GM12878 (cell line): ENCODE measurements around the gene ANAPC7. TPM values are rescaled to one million over a fixed set of nuclear protein-coding genes. Genes with fewer than 3 reads are reported as not detected.

Experiments used
- ATAC-seq: fragments of 200-7000 bp; cut with Tn5 transposase; 3 replicates; pipeline ENCODE4 v1.9.1; 2020; ENCODE audit warnings: mild to moderate bottlenecking, moderate library complexity
- BruUV-seq: library from RNA; stranded (reverse); fragments of 400-500 nt; replicated peaks from 2 replicates; lab custom pipeline; 2021; lab: Mats Ljungman, UMichigan
- CTCF ChIA-PET: fragments of 300-600 bp; sonication (Branson Sonifier 250); formaldehyde crosslinking; extraction: SDS; loops from one replicate; lab custom pipeline; 2021; ENCODE audit warnings: inconsistent platforms; lab: Yijun Ruan, JAX
- POLR2A ChIA-PET: fragments of 350-600 bp; formaldehyde crosslinking; extraction: SDS; loops from one replicate; lab custom pipeline; 2021; ENCODE audit warnings: inconsistent platforms; lab: Charles Lee
- RAD21 ChIA-PET: fragments of 300-600 bp; sonication (Branson Sonifier 250); formaldehyde crosslinking; loops from one replicate; lab custom pipeline; 2023; ENCODE audit warnings: antibody characterized with exemption; ENCODE audit not compliant: unreplicated experiment; lab: Charles Lee
- SMC1A ChIA-PET: fragments of 300-600 bp; sonication (Branson Sonifier 250); formaldehyde crosslinking; loops from one replicate; lab custom pipeline; 2023; ENCODE audit not compliant: unreplicated experiment, uncharacterized antibody; lab: Charles Lee
- DNase-seq: peaks from one replicate; pipeline ENCODE4 v3.0.0-alpha.2; 2011; ENCODE audit warnings: low read depth, low spot score
- FAIRE-seq: peaks from 3 replicates; lab custom pipeline; 2011; peaks lifted over from hg19 to GRCh38; lab: Jason Lieb, UNC
- H2AFZ ChIP-seq: 2 replicates; pipeline ENCODE4 v1.6.0; 2011; ENCODE audit warnings: low read depth, low read length, control low read depth; ENCODE audit not compliant: control insufficient read depth
- H3K27ac ChIP-seq: 2 replicates; pipeline ENCODE4 v1.5.1; 2011; ENCODE audit warnings: control low read depth; ENCODE audit not compliant: control insufficient read depth, insufficient read depth
- H3K27me3 ChIP-seq, 2 experiments: replicated peaks in 1 of 2; 2 replicates each; pipeline versions ENCODE4 v1.6.0 to v1.6.1; 2011; ENCODE audit warnings: low read length in 1 of 2; ENCODE audit not compliant: control insufficient read depth in 2 of 2, insufficient read depth in 2 of 2
- H3K36me3 ChIP-seq, 2 experiments: 2 replicates each; pipeline ENCODE4 v1.5.1; 2011; ENCODE audit warnings: low read length in 1 of 2; ENCODE audit not compliant: control insufficient read depth in 2 of 2, insufficient read depth in 2 of 2
- H3K4me1 ChIP-seq: 2 replicates; pipeline ENCODE4 v1.6.1; 2011; ENCODE audit warnings: mild to moderate bottlenecking, low read length, moderate library complexity, mixed read lengths; ENCODE audit not compliant: control insufficient read depth, insufficient read depth
- H3K4me2 ChIP-seq: 2 replicates; pipeline ENCODE4 v1.6.0; 2011; ENCODE audit warnings: control low read depth; ENCODE audit not compliant: control insufficient read depth, insufficient read depth
- H3K4me3 ChIP-seq: fragments of 200-600 bp; sonication (generic); 2 replicates; pipeline ENCODE4 v1.5.1; 2016
- H3K79me2 ChIP-seq: 2 replicates; pipeline ENCODE4 v1.6.0; 2011; ENCODE audit warnings: low read length; ENCODE audit not compliant: control insufficient read depth, insufficient read depth
- H3K9ac ChIP-seq: 2 replicates; pipeline ENCODE4 v1.8.0; 2011; ENCODE audit warnings: low read length, control low read depth, mixed read lengths; ENCODE audit not compliant: control insufficient read depth, insufficient read depth
- H3K9me3 ChIP-seq: replicated peaks from 3 replicates; pipeline ENCODE4 v1.5.1; 2011; ENCODE audit warnings: mild to moderate bottlenecking, low read length; ENCODE audit not compliant: control insufficient read depth, insufficient read depth
- H4K20me1 ChIP-seq: 2 replicates; pipeline ENCODE4 v1.6.0; 2011; ENCODE audit not compliant: control insufficient read depth, insufficient read depth
- BACH1 ChIP-seq: fragments of 450-650 bp; IDR thresholded peaks from 2 replicates; pipeline ENCODE4 v1.6.1; 2017; ENCODE audit warnings: mild to moderate bottlenecking, borderline replicate concordance
- EGR1 ChIP-seq, 2 experiments: IDR thresholded peaks; 1 replicate in 1 of 2; 2 replicates in 1 of 2; pipeline ENCODE4 v1.6.1; 2011 to 2012; ENCODE audit warnings: low read depth in 2 of 2, low read length in 2 of 2, borderline replicate concordance in 1 of 2, mild to moderate bottlenecking in 1 of 2, moderate library complexity in 1 of 2
- SRF ChIP-seq, 2 experiments: IDR thresholded peaks; 2 replicates each; pipeline ENCODE4 v1.6.1; 2011; ENCODE audit warnings: low read depth in 2 of 2, low read length in 2 of 2, mild to moderate bottlenecking in 1 of 2, moderate library complexity in 1 of 2
- STAT1 ChIP-seq: fragments of 450-650 bp; conservative IDR thresholded peaks from 2 replicates; pipeline ENCODE4 v1.6.1; 2014; ENCODE audit warnings: antibody characterized with exemption, mild to moderate bottlenecking
- SUPT20H ChIP-seq: IDR thresholded peaks from 2 replicates; pipeline ENCODE4 v1.6.1; 2011; ENCODE audit warnings: low read depth, mild to moderate bottlenecking, low read length, moderate library complexity, borderline replicate concordance; ENCODE audit not compliant: control insufficient read depth
- YBX1 ChIP-seq: fragments of 450-650 bp; IDR thresholded peaks from 2 replicates; pipeline ENCODE4 v1.6.1; 2016; ENCODE audit warnings: antibody characterized with exemption
- ZBTB4 ChIP-seq: fragments of 450-650 bp; formaldehyde crosslinking; IDR thresholded peaks from 2 replicates; pipeline ENCODE4 v1.4.0; 2022; ENCODE audit warnings: mild to moderate bottlenecking, moderate library complexity
- ZNF217 ChIP-seq: fragments of 450-650 bp; IDR thresholded peaks from 2 replicates; pipeline ENCODE4 v1.6.1; 2017; ENCODE audit warnings: antibody characterized with exemption, mild to moderate bottlenecking
- WGBS: methylation state at CpG from one replicate; pipeline ENCODE4 v1.1.6; 2016; ENCODE audit warnings: low lambda C conversion rate; ENCODE audit not compliant: insufficient replicate concordance, insufficient coverage; ENCODE audit errors: missing lambda C conversion rate; 5-methylcytosine and 5-hydroxymethylcytosine counted together
- in situ Hi-C: fragments of 300-500 bp; cut with MboI; formaldehyde crosslinking; loops from 9 replicates; pipeline ENCODE4 v1.14.3; 2018; ENCODE audit warnings: mixed read lengths
- intact Hi-C: fragments of 100-400 bp; cut with micrococcal nuclease; formaldehyde crosslinking; loops from one replicate; pipeline ENCODE4 v1.14.2; 2022; ENCODE audit not compliant: unreplicated experiment
- polyA plus RNA-seq, 11 experiments: library from polyadenylated mRNA; depleted of rRNA in 4 of 11; unstranded in 6 of 11; stranded (reverse) in 5 of 11; fragments of >200 nt; fragmentation: Nextera tagmentation in 4 of 11; fragmentation: Illumina TruSeq in 1 of 11; extraction: Ambion mirVana in 4 of 11; extraction: Trizol in 1 of 11; gene quantifications; 1 replicate in 1 of 11; 2 replicates in 10 of 11; pipeline versions ENCODE4 v1.2.1 to v1.2.3, GENCODE V29; 2011 to 2016; ENCODE audit warnings: inconsistent platforms in 2 of 11, missing spikeins in 2 of 11, low read depth in 1 of 11
- total RNA-seq, 4 experiments: library from RNA; depleted of rRNA in 3 of 4; stranded (reverse); fragments of >200 nt in 3 of 4; fragmentation: Illumina TruSeq in 1 of 4; extraction: Trizol in 1 of 4; gene quantifications; 2 replicates each; pipeline versions ENCODE4 v1.2.1 to v1.2.3, GENCODE V29; 2013 to 2021
- TF ChIP-seq, protein P1 (sequence below): fragments of 450-650 bp; IDR thresholded peaks from 2 replicates; pipeline ENCODE4 v1.6.1; 2016; ENCODE audit warnings: mild to moderate bottlenecking, moderate library complexity, borderline replicate concordance
- TF ChIP-seq, protein P2 (sequence below): fragments of 450-650 bp; IDR thresholded peaks from 2 replicates; pipeline ENCODE4 v1.6.1; 2018; ENCODE audit warnings: mild to moderate bottlenecking, low read depth, moderate library complexity; ENCODE audit not compliant: partially characterized antibody
- TF ChIP-seq, protein P3 (sequence below): IDR thresholded peaks from 2 replicates; pipeline ENCODE4 v1.6.1; 2011; ENCODE audit warnings: borderline replicate concordance, low read depth, mild to moderate bottlenecking, moderate library complexity, low read length; ENCODE audit not compliant: insufficient read depth, poor library complexity, severe bottlenecking

The ANAPC7 gene
- total and polyA plus RNA-seq, 10 of the 15 experiments (the other 5 are each of a cell fraction or from before 2014, with no cell fraction given): 24.5 to 77.9 (median 58.6) TPM

- H3K27ac ChIP-seq: no peak overlapping the region
- CTCF ChIA-PET: interaction anchor here (0.7 to 3.2 kb wide), 4 partner anchors 21 to 328 kb away, joined by 3 to 55 read pairs (median 5); no protein-coding TSS in a partner anchor
- no peaks in the 10 kb centered on the region for H3K9me3 ChIP-seq
- H2AFZ ChIP-seq: no peak overlapping the region
- H3K4me1 ChIP-seq: no peaks in the 10 kb centered on the region; the same call in 1 of the 2 replicates
- SMC1A ChIA-PET: interaction anchor here (0.6 to 2.9 kb wide), 3 partner anchors 15 to 79 kb away, joined by 3 to 28 read pairs (median 13); no protein-coding TSS in a partner anchor
- RAD21 ChIA-PET: interaction anchor here (1.0 to 5.3 kb wide), 3 partner anchors 13 to 79 kb away, joined by 3 to 34 read pairs (median 4); no protein-coding TSS in a partner anchor
- no peaks in the 10 kb centered on the region for H3K79me2 ChIP-seq
- intact Hi-C loops (no loop called here), in situ Hi-C loops (no loop called here)
- no peak overlapping the region for H3K4me2 ChIP-seq
- 98% methylated on average over 3 of the region's 3 CpGs for WGBS
- FAIRE-seq (no peak), DNase-seq (no peak), ATAC-seq (no peak)
- H3K4me3 ChIP-seq: no peak overlapping the region
- POLR2A ChIA-PET: interaction anchor here (0.5 kb wide), 1 partner anchor 32 kb away, joined by 3 read pairs; no protein-coding TSS in a partner anchor
- H3K36me3 ChIP-seq: peaks cover 5 to 21% of the 10 kb centered on the region in 2 experiments; a peak in 3 of 4 replicates
- no TSS peak for BruUV-seq
- H3K9ac ChIP-seq: no peak overlapping the region
- H3K27me3 ChIP-seq: no peaks in the 10 kb centered on the region
- H4K20me1 ChIP-seq: no peaks in the 10 kb centered on the region
- TF ChIP-seq, protein P1, sequence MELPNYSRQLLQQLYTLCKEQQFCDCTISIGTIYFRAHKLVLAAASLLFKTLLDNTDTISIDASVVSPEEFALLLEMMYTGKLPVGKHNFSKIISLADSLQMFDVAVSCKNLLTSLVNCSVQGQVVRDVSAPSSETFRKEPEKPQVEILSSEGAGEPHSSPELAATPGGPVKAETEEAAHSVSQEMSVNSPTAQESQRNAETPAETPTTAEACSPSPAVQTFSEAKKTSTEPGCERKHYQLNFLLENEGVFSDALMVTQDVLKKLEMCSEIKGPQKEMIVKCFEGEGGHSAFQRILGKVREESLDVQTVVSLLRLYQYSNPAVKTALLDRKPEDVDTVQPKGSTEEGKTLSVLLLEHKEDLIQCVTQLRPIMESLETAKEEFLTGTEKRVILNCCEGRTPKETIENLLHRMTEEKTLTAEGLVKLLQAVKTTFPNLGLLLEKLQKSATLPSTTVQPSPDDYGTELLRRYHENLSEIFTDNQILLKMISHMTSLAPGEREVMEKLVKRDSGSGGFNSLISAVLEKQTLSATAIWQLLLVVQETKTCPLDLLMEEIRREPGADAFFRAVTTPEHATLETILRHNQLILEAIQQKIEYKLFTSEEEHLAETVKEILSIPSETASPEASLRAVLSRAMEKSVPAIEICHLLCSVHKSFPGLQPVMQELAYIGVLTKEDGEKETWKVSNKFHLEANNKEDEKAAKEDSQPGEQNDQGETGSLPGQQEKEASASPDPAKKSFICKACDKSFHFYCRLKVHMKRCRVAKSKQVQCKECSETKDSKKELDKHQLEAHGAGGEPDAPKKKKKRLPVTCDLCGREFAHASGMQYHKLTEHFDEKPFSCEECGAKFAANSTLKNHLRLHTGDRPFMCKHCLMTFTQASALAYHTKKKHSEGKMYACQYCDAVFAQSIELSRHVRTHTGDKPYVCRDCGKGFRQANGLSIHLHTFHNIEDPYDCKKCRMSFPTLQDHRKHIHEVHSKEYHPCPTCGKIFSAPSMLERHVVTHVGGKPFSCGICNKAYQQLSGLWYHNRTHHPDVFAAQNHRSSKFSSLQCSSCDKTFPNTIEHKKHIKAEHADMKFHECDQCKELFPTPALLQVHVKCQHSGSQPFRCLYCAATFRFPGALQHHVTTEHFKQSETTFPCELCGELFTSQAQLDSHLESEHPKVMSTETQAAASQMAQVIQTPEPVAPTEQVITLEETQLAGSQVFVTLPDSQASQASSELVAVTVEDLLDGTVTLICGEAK: no peak
- TF ChIP-seq ZNF217 (no peak), STAT1 (no peak), SRF (IDR thresholded peaks at IDR 0.05; ENCODE audit: low read depth in 2 of 2, low read length in 2 of 2) (no peak), EGR1 (IDR thresholded peaks at IDR 0.05; ENCODE audit: borderline replicate concordance in 1 of 2, low read depth in 2 of 2, low read length in 2 of 2) (no peak), ZBTB4 (CRISPR knock-in tag) (no peak), YBX1 (no peak), SUPT20H (no peak), BACH1 (no peak)
- TF ChIP-seq, protein P2, sequence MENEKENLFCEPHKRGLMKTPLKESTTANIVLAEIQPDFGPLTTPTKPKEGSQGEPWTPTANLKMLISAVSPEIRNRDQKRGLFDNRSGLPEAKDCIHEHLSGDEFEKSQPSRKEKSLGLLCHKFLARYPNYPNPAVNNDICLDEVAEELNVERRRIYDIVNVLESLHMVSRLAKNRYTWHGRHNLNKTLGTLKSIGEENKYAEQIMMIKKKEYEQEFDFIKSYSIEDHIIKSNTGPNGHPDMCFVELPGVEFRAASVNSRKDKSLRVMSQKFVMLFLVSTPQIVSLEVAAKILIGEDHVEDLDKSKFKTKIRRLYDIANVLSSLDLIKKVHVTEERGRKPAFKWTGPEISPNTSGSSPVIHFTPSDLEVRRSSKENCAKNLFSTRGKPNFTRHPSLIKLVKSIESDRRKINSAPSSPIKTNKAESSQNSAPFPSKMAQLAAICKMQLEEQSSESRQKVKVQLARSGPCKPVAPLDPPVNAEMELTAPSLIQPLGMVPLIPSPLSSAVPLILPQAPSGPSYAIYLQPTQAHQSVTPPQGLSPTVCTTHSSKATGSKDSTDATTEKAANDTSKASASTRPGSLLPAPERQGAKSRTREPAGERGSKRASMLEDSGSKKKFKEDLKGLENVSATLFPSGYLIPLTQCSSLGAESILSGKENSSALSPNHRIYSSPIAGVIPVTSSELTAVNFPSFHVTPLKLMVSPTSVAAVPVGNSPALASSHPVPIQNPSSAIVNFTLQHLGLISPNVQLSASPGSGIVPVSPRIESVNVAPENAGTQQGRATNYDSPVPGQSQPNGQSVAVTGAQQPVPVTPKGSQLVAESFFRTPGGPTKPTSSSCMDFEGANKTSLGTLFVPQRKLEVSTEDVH: no peak
- TF ChIP-seq, protein P3, sequence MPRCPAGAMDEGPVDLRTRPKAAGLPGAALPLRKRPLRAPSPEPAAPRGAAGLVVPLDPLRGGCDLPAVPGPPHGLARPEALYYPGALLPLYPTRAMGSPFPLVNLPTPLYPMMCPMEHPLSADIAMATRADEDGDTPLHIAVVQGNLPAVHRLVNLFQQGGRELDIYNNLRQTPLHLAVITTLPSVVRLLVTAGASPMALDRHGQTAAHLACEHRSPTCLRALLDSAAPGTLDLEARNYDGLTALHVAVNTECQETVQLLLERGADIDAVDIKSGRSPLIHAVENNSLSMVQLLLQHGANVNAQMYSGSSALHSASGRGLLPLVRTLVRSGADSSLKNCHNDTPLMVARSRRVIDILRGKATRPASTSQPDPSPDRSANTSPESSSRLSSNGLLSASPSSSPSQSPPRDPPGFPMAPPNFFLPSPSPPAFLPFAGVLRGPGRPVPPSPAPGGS: no peak
These were observed 51.1 kb downstream of the ANAPC7 start for GRCh38 chr12:110352401-110352800.
